22Rv1 (cell line): ENCODE results near the gene PLA2G4A.

Source experiments
- H3K27ac ChIP-seq: fragments of 450-650 bp; 2 replicates; pipeline ENCODE4 v1.5.1; 2017
- ZFX ChIP-seq: fragments of 450-650 bp; IDR thresholded peaks from 2 replicates; pipeline ENCODE4 v1.6.1; 2017; ENCODE audit warnings: antibody characterized with exemption, borderline replicate concordance
- TF ChIP-seq, protein P1 (sequence below): fragments of 450-650 bp; IDR thresholded peaks from 2 replicates; pipeline ENCODE4 v1.5.1; 2017; ENCODE audit warnings: mild to moderate bottlenecking

PLA2G4A gene

GRCh38 chr1:186871784-186872183 lies 43.0 kb downstream of the PLA2G4A start:
- H3K27ac ChIP-seq, result no peak overlapping the region
- TF ChIP-seq, protein P1, sequence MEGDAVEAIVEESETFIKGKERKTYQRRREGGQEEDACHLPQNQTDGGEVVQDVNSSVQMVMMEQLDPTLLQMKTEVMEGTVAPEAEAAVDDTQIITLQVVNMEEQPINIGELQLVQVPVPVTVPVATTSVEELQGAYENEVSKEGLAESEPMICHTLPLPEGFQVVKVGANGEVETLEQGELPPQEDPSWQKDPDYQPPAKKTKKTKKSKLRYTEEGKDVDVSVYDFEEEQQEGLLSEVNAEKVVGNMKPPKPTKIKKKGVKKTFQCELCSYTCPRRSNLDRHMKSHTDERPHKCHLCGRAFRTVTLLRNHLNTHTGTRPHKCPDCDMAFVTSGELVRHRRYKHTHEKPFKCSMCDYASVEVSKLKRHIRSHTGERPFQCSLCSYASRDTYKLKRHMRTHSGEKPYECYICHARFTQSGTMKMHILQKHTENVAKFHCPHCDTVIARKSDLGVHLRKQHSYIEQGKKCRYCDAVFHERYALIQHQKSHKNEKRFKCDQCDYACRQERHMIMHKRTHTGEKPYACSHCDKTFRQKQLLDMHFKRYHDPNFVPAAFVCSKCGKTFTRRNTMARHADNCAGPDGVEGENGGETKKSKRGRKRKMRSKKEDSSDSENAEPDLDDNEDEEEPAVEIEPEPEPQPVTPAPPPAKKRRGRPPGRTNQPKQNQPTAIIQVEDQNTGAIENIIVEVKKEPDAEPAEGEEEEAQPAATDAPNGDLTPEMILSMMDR, result no peak
- no peak for TF ChIP-seq ZFX

DNA sequence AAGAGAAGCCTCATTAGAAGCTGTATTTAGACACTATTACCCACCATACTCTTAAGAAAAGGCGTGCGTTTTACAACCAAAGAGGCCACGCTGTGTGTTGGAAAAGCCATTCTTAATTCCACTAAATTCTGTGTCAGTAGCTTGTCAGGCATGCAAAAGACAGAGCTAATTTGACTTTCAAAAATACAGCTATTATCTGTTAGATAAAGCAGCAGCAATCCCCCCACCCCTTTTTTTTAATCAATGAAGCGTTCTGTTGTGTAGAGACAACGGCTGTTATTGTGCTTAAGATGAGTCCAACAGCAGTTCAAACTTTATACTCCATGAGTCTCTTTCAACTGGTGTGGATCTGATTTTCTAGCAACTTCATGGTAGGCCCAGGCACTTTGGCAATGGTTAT lies 43.5 kb downstream of the PLA2G4A start:
- no peak for TF ChIP-seq ZFX
- TF ChIP-seq, protein P1, result no peak
- no peak overlapping the region for H3K27ac ChIP-seq

DNA sequence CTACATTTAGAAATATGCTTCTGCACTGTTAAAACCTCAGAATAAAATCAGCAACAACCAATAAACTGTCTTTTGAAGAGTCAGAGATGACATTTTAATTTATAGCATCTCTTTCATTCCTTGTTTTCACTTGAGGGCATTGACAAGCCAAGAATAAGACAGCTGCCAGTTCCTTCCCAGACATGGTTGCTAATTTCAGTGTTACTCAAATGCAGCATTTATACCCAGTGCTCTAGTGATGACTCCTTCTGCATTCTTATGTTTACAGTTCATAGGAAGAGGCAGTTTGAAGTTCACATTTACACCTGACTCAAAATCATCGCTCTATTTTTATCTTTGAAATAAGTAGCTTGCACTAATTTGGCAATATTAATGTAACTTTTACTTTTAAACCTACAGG lies 44.9 kb downstream of the PLA2G4A start:
- H3K27ac ChIP-seq, result no peak overlapping the region
- TF ChIP-seq, protein P1, result no peak
- TF ChIP-seq ZFX, result no peak

DNA sequence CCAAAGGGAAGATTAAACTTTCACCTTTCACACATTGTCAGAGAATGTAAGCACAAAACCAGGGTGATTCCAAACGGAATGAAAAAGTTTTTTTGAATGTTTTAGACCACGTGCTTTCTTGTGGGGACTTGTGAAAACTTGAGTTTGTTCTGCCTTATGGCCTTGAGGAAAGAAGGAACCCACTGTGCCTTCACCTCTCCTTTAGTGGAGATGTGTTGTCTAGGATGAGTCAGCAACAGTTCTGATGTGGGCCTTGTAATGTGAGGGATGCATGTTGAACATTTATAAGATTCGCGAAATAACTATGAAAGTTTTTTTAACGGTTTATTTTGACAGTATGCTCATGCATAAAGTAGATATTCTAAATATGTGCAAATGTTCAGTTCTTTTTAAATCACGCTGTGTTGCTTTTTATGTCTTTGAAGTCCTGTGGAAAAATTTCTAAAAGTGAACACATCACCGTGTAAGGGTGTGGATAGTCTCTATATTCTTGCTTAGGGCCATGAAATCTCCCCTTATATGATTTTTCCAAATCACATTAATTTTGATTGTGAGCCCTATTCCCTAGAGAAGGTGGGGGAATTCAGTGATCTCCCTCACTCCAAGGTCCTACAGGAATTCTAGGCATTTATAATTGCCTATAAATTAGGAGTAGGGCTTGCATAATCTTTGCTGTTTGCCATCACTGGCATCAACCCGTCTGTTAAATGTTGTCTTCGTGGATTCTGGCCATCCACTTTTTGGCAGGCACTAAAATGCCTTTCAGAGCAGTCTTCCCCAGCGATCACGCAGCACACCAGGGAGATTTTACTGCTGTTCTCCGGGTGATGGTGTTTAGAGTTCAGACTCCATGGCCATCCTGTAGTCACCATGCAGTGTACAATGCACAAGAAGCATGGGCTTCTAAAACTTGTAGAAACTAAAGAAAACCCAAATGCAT lies 47.4 kb downstream of the PLA2G4A start:
- no peak overlapping the region for H3K27ac ChIP-seq
- TF ChIP-seq, protein P1, result no peak
- TF ChIP-seq ZFX, result no peak

GRCh38 chr1:186878356-186878755 lies 49.6 kb downstream of the PLA2G4A start:
- TF ChIP-seq ZFX, result no peak
- TF ChIP-seq, protein P1, result no peak

DNA sequence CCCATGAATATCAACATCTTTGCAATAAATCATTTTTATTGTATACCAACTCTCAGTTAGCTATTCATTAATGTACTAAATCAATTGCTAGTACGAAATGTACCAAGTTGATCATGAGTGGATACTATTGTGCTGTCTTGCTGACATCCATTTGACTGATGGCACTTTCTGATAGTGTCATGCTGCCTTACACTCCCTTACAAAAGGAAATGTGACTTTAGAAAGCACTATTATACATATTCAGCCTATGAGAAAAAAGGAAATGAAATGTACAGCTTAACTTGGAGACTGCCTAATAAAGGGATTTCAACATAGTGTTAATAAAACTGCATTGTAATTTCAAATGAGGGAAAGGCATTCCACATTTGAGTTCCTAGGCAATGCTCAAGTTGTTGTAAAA lies 52.2 kb downstream of the PLA2G4A start:
- no peak overlapping the region for H3K27ac ChIP-seq
- no peak for TF ChIP-seq ZFX
- TF ChIP-seq, protein P1, result no peak

More at GRCh38 chr1:186878356-186878755, 49.6 kb downstream of the PLA2G4A start:
- no peak overlapping the region for H3K27ac ChIP-seq

- TF ChIP-seq, protein P1, result no peak
- TF ChIP-seq ZFX, result no peak
These were observed 53.8 kb downstream of the PLA2G4A start for GRCh38 chr1:186882372-186883134.

More at GRCh38 chr1:186882372-186883134, 53.8 kb downstream of the PLA2G4A start:
- no peak overlapping the region for H3K27ac ChIP-seq
